Lung (tissue), 12 donors: ENCODE data around the gene ZC3H18. TPM values are rescaled to one million over a fixed set of nuclear protein-coding genes. Genes with fewer than 3 reads are reported as not detected.

Source experiments
- ATAC-seq: fragments of 200-7000 bp; cut with Tn5 transposase; one replicate; pipeline ENCODE4 v1.9.1; 2020; ENCODE audit warnings: moderate number of reproducible peaks; ENCODE audit not compliant: insufficient read depth, low FRiP score
- DNase-seq, 3 donors: peaks; one replicate each; pipeline ENCODE4 v3.0.0-alpha.2; 2013 to 2017
- H3K27ac ChIP-seq, 2 donors: one replicate each; pipeline ENCODE4 v1.5.1; 2013; ENCODE audit warnings: mild to moderate bottlenecking in 2 of 2, moderate library complexity in 2 of 2, control low read depth in 1 of 2, inconsistent platforms in 1 of 2, low read depth in 1 of 2, low read length in 1 of 2
- H3K27me3 ChIP-seq, 3 donors: one replicate each; pipeline ENCODE4 v1.5.1; 2013; ENCODE audit warnings: low read length in 2 of 3; ENCODE audit not compliant: control insufficient read depth in 3 of 3, insufficient read depth in 3 of 3
- H3K36me3 ChIP-seq, 4 donors: one replicate each; pipeline ENCODE4 v1.5.1; 2013; ENCODE audit warnings: low read length in 4 of 4, mild to moderate bottlenecking in 1 of 4, moderate library complexity in 1 of 4; ENCODE audit not compliant: control insufficient read depth in 4 of 4, insufficient read depth in 4 of 4
- H3K4me1 ChIP-seq, 5 donors: one replicate each; pipeline ENCODE4 v1.5.1; 2013; ENCODE audit warnings: low read length in 5 of 5, mild to moderate bottlenecking in 2 of 5, moderate library complexity in 1 of 5; ENCODE audit not compliant: control insufficient read depth in 5 of 5, insufficient read depth in 5 of 5
- H3K4me3 ChIP-seq: one replicate; pipeline ENCODE4 v1.5.1; 2013; ENCODE audit warnings: mild to moderate bottlenecking, control low read depth, moderate library complexity
- H3K9ac ChIP-seq, 2 donors: one replicate each; pipeline ENCODE4 v1.5.1; 2013; ENCODE audit warnings: low read length in 2 of 2, control low read depth in 1 of 2; ENCODE audit not compliant: insufficient read depth in 1 of 2
- H3K9me3 ChIP-seq, 4 donors: one replicate each; pipeline ENCODE4 v1.5.1; 2013; ENCODE audit warnings: low read length in 3 of 4, mild to moderate bottlenecking in 1 of 4, moderate library complexity in 1 of 4; ENCODE audit not compliant: control insufficient read depth in 4 of 4, insufficient read depth in 3 of 4
- CTCF ChIP-seq: IDR thresholded peaks from 2 replicates; pipeline ENCODE4 v1.5.1; 2012; ENCODE audit warnings: mild to moderate bottlenecking; ENCODE audit errors: control extremely low read depth, extremely low read depth
- WGBS, 2 donors: extraction: QIAGEN DNeasy Blood & Tissue Kit; methylation state at CpG; one replicate each; pipeline ENCODE4 v1.1.7; 2013; 5-methylcytosine and 5-hydroxymethylcytosine counted together
- polyA plus RNA-seq, 2 donors: library from polyadenylated mRNA; stranded (reverse); fragments of 200-250 nt; gene quantifications; one replicate each; pipeline ENCODE4 v1.2.1, GENCODE V29; 2013
- total RNA-seq, 2 donors: library from RNA; depleted of rRNA in 1 of 2; stranded (reverse); fragments of >200 nt in 1 of 2; gene quantifications; one replicate each; pipeline ENCODE4 v1.2.1, GENCODE V29; 2014 to 2021
- donor health status: control.
- donor health status: control.
- donor health status: Bipolar disorder and iron deficiency.
- donor health status: healthy.
- donor health status: DM: yes; HTN: yes; CAD: no.

ZC3H18 gene
- total and polyA plus RNA-seq, 4 donors: 21.2 to 44.0 (median 28.6) TPM

DNA sequence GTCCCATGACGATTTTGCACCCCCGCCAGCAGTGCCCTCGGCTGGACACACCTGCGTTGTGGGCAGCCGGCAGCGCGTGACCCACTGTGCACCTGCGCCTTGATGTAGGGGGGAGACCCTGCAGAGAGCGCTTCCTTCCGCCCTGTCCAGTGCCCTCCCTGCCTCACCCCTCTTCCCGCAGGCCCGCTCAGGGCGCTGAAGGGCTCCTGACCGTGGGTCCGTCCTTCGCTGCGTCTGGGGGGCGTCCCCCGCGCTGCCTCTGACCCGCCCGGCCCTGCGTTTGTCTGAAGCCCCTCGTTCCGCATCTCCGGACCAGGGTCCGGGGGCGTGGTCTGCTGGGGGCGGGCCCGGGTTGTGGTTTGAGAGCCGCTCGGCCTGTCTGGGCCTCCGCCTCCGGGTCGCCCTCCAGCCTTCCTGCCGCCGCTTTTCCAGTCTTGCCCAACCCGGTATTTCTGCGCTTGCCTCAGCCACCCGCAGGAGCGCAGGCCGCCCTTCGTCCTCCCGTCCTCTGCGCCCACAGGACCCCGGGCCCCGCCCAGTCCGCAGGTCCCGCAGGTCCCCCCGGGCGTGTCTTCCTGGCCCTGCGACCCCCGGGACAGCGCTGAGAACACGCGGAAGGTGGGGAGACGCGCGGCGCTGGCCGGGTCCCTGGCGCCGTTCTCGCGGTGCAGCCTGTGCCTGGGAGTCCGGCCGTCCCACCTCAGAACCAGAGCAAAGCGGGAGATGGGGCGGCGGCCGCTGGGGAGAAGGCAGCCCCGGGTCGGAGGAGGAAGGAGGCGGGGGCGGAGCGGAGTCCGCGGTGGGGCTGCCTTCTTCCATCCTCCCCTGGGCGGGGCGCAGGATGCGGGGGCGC lies 64.2 kb downstream of the ZC3H18 start:
- no peak for TF ChIP-seq CTCF
- Histone ChIP-seq H3K9ac (no peak overlapping the region), H3K4me1 (peaks cover 0 to 8% (median 0%) of the 10 kb centered on the region in 5 donors), H3K36me3 (peaks cover 0 to 30% (median 5%) of the 10 kb centered on the region in 4 donors), H3K27ac (peak overlapping the region in 1 of 2 donors; percentile 42), H3K9me3 (no peaks in the 10 kb centered on the region), H3K27me3 (peaks cover 0 to 34% (median 15%) of the 10 kb centered on the region in 3 donors), H3K4me3 (no peak overlapping the region)
- WGBS, 2 donors: 4 to 15% methylated on average over 63 to 82 of the region's 82 CpGs
- peak; percentile 51 for ATAC-seq
- no peak for DNase-seq

GRCh38 chr16:88634994-88635670 lies 64.9 kb downstream of the ZC3H18 start:
- Histone ChIP-seq H3K27me3 (peaks cover 0 to 42% (median 23%) of the 10 kb centered on the region in 3 donors), H3K27ac (peak overlapping the region in 1 of 2 donors; percentile 42), H3K36me3 (peaks cover 0 to 24% (median under 1%) of the 10 kb centered on the region in 4 donors), H3K9ac (no peak overlapping the region), H3K4me1 (peaks cover 0 to 11% (median 0%) of the 10 kb centered on the region in 5 donors), H3K9me3 (no peaks in the 10 kb centered on the region), H3K4me3 (no peak overlapping the region)
- ATAC-seq (no peak), DNase-seq (no peak)
- TF ChIP-seq CTCF: no peak
- WGBS, 2 donors: 40 to 44% methylated on average over 28 of the region's 28 CpGs

DNA sequence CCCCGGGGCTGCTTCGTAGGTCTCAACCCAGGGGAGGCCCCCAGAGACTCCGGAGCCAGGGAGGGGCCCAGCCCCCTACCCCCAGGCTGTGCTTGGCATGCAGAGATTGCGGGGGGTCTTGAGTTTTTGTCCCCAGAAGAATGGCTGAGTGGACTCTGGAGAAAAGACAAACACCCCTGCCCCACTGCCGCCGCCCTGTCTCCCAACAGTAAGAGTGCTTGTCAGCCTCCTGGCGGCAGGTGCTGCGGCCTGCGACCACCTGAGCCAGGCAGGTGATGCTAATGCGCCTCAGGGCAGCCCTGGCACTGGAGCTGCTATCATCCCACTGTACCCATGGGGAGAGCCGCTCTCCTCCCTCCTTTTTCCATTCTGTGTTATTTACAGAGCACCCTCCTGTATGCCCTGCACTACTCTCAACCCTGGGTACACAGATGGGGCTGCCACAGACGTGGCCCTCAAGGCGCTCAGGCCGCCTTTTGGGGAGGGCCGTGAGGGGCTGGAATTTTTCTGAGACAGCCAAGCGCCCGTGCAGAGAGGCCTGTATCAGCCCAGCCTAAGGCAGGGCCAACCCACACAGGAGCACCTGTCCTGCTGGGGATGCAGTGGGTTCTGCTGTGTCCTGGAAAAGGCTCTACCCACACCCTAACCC lies 65.6 kb downstream of the ZC3H18 start:
- Histone ChIP-seq H3K9ac (no peak overlapping the region), H3K9me3 (peaks cover 0 to 2% (median 0%) of the 10 kb centered on the region in 4 donors), H3K27ac (no peak overlapping the region), H3K36me3 (peaks cover 0 to 19% (median 0%) of the 10 kb centered on the region in 4 donors), H3K27me3 (peaks cover 0 to 48% (median 26%) of the 10 kb centered on the region in 3 donors), H3K4me3 (no peak overlapping the region), H3K4me1 (peaks cover 0 to 11% (median 0%) of the 10 kb centered on the region in 5 donors)
- ATAC-seq (no peak), DNase-seq (no peak)
- 90 to 92% methylated on average over 17 of the region's 17 CpGs for WGBS, 2 donors
- TF ChIP-seq CTCF: no peak
